BJ (cell line): ENCODE measurements around the gene EVC. TPM values are rescaled to one million over a fixed set of nuclear protein-coding genes. Genes with fewer than 3 reads are reported as not detected.
A peak's percentile ranks its signal among the peaks of the same experiment; 100 is the strongest.

Experiments used
- CTCF ChIA-PET: fragments of 350-600 bp; formaldehyde crosslinking; extraction: SDS; loops from one replicate; lab custom pipeline; 2021; ENCODE audit warnings: antibody characterized with exemption, inconsistent platforms; lab: Yijun Ruan, JAX
- POLR2A ChIA-PET: fragments of 300-600 bp; sonication (Branson Sonifier 250); formaldehyde crosslinking; extraction: SDS; loops from one replicate; lab custom pipeline; 2021; ENCODE audit warnings: antibody characterized with exemption; lab: Charles Lee
- DNase-seq: peaks from one replicate; pipeline ENCODE4 v3.0.0-alpha.2; 2011; ENCODE audit warnings: low read depth
- H3K27me3 ChIP-seq: 2 replicates; pipeline ENCODE4 v1.6.0; 2011; ENCODE audit warnings: low read length; ENCODE audit not compliant: control insufficient read depth, insufficient read depth
- H3K36me3 ChIP-seq: 2 replicates; pipeline ENCODE4 v1.5.1; 2011; ENCODE audit warnings: low read length; ENCODE audit not compliant: control insufficient read depth, insufficient read depth
- H3K4me3 ChIP-seq: 2 replicates; pipeline ENCODE4 v1.5.1; 2011; ENCODE audit warnings: low read depth, mild to moderate bottlenecking, control low read depth, low read length
- CTCF ChIP-seq: IDR thresholded peaks from 2 replicates; pipeline ENCODE4 v1.5.1; 2011; ENCODE audit warnings: low read depth, mild to moderate bottlenecking, control low read depth, inconsistent platforms, low read length, moderate library complexity; ENCODE audit not compliant: insufficient read depth
- polyA plus RNA-seq: library from polyadenylated mRNA; depleted of rRNA; stranded (reverse); fragments of >200 nt; gene quantifications from 2 replicates; pipeline ENCODE4 v1.2.3, GENCODE V29; 2011

EVC gene
- polyA plus RNA-seq, 1 experiment, result 12.8 TPM

- H3K36me3 ChIP-seq, result peaks cover 45% of the 10 kb centered on the region
- no peaks in the 10 kb centered on the region for H3K27me3 ChIP-seq
- TF ChIP-seq CTCF, result no peak
- DNase-seq, result no peak
- CTCF ChIA-PET, result no interaction called here
- POLR2A ChIA-PET, result no interaction called here
- H3K4me3 ChIP-seq, result no peak overlapping the region
Observed at GRCh38 chr4:5757536-5757935, 46.5 kb downstream of the EVC start.

DNA sequence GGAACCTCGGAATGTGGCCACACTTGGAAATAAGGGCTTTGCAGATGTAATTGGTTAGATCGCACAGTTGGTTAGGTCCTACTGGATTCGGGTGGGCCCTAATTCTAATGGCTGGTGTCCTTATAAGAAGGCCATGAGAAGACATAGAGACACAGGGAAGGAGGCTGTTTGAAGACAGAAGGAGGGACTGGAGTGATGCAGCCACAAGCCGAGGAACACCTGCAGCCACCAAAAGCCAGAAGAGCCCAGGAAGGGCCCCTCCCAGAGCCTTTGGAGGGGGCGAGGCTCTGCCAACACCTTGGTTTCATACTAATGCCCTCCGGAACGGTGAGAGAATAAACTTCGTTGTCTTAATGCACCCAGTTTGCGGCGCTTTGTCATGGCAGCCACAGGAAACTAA lies 47.0 kb downstream of the EVC start:
- Histone ChIP-seq H3K36me3 (peaks cover 42% of the 10 kb centered on the region), H3K27me3 (no peaks in the 10 kb centered on the region), H3K4me3 (no peak overlapping the region)
- no peak for TF ChIP-seq CTCF
- ChIA-PET CTCF (no interaction called here), POLR2A (no interaction called here)
- DNase-seq, result no peak

- CTCF ChIA-PET, result interaction anchor here (0.6 kb wide), 1 partner anchor 19 kb away, joined by 3 read pairs; no protein-coding TSS in a partner anchor
- POLR2A ChIA-PET, result no interaction called here
- Histone ChIP-seq H3K27me3 (no peaks in the 10 kb centered on the region), H3K4me3 (no peak overlapping the region), H3K36me3 (peaks cover 40% of the 10 kb centered on the region)
- DNase-seq, result peak; percentile 98
- no peak for TF ChIP-seq CTCF
Observed at GRCh38 chr4:5758741-5759140, 47.7 kb downstream of the EVC start.

DNA sequence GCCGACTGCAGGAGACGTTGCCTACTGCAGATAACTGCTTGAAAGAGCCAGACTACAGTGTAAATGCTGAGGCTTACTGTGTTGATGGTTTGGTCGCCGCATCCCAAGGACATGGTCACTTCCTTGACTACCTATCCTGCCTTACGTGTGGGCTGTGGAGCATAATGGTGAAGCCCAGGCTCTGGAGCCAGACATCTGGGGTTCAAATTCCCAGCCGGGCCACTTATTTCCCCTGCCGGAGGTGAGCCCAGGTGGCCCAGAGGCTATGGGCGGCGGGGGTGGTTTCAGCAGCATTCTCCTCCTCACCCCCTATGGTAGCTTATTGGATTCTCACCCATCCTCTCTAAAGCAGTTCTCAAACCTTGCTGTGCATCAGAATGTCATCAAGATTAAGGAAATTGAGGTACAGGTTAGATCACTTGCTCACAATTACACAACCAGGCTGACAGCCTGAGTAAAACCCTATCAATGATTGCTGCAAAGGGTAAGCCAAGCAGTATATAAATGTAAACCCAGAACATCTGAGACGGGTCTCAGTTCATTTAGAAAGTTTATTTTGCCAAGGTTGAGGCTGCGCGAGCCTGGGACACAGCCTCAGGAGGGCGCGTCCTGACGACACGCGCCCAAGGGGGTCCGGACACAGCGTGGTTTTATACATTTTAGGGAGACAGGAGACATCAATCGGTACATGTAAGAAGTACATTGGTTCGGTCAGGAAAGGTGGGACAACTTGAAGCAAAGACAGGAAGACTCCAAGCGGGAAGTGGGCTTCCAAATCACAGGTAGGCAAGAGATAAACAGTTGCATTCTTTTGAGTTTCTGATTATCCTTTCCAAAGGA lies 48.5 kb downstream of the EVC start:
- Histone ChIP-seq H3K27me3 (no peaks in the 10 kb centered on the region), H3K36me3 (peaks cover 33% of the 10 kb centered on the region), H3K4me3 (no peak overlapping the region)
- CTCF ChIA-PET, result interaction anchor here (0.6 kb wide), 1 partner anchor 18 kb away, joined by 3 read pairs; no protein-coding TSS in a partner anchor
- no peak for DNase-seq
- no peak for TF ChIP-seq CTCF
- POLR2A ChIA-PET, result no interaction called here

DNA sequence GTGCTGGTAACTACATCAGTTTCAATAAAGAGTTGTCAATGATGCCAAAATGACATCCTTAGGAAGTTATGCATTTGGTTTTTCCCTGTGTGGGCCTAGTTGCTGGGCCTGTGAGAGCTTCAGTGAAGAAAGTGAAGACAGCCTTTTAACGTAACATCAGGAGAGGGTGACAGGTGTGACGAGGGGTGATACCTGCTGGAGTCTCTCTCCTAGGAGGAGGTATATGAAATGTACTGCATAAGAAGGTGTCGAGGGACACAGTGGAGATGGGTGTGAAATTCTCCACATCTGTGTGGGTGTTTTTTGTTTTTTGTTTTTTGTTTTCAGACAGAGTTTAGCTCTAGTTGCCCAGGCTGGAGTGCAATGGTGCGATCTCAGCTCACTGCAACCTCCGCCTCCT lies 49.2 kb downstream of the EVC start:
- Histone ChIP-seq H3K36me3 (peaks cover 27% of the 10 kb centered on the region), H3K4me3 (no peak overlapping the region), H3K27me3 (no peaks in the 10 kb centered on the region)
- no peak for TF ChIP-seq CTCF
- ChIA-PET POLR2A (no interaction called here), CTCF (interaction anchor here (1.2 kb wide), 1 partner anchor 24 kb away, joined by 3 read pairs; no protein-coding TSS in a partner anchor)
- DNase-seq, result no peak
